ENCODE measurements around the gene NDC1. TPM values are rescaled to one million over a fixed set of nuclear protein-coding genes. Genes with fewer than 3 reads are reported as not detected.

Gene NDC1
- polyA plus RNA-seq, 1 of the 3 experiments (the other 2 are of a cell fraction), result 11.5 TPM

- no peak overlapping the region for H3K4me3 ChIP-seq (ENCODE audit: low read depth in 2 of 2, low read length in 1 of 2)
- TF ChIP-seq POLR2AphosphoS5 (IDR thresholded peaks at IDR 0.05; ENCODE audit: low read depth, low read length) (no peak), CTCF (IDR thresholded peaks at IDR 0.05) (no peak), NFIC (IDR thresholded peaks at IDR 0.05; ENCODE audit: borderline replicate concordance) (no peak), TCF12 (IDR thresholded peaks at IDR 0.05) (no peak), IRF3 (IDR thresholded peaks at IDR 0.05; ENCODE audit: low read depth, low read length) (no peak), RAD21 (IDR thresholded peaks at IDR 0.05; ENCODE audit: low read length) (no peak), ELF1 (IDR thresholded peaks at IDR 0.05) (no peak), ZBTB33 (IDR thresholded peaks at IDR 0.05; ENCODE audit: borderline replicate concordance, low read depth) (no peak)
- ChIA-PET CTCF (interaction anchor here (0.7 to 1.1 kb wide), 3 partner anchors 13 to 278 kb away, joined by 3 to 4 read pairs (median 3); no protein-coding TSS in a partner anchor), POLR2A (no interaction called here)
- H3K4me2 ChIP-seq, result no peak overlapping the region
- no peak overlapping the region for H3K9ac ChIP-seq
- DNase-seq, result no peak
- no peaks in the 10 kb centered on the region for H4K20me1 ChIP-seq (ENCODE audit: insufficient read depth)
- H3K27me3 ChIP-seq (ENCODE audit: insufficient read depth), result no peaks in the 10 kb centered on the region
- no peak overlapping the region for H3K27ac ChIP-seq (ENCODE audit: low read depth in 2 of 2, low read length in 1 of 2)
- peaks cover 28% of the 10 kb centered on the region for H3F3A ChIP-seq (replicated peaks; ENCODE audit: insufficient read depth)
- peaks cover 0 to 24% of the 10 kb centered on the region in 2 experiments; a peak in 3 of 4 replicates for H3K4me1 ChIP-seq (ENCODE audit: control insufficient read depth in 1 of 2, insufficient read depth in 2 of 2, low read depth in 1 of 2, low read length in 1 of 2)
- no peaks in the 10 kb centered on the region for H3K9me2 ChIP-seq
- WGBS (ENCODE audit: low lambda C conversion rate), result 79% methylated on average over 16 of the region's 16 CpGs
- H3K9me3 ChIP-seq, result no peaks in the 10 kb centered on the region
- H3K79me2 ChIP-seq (ENCODE audit: insufficient read depth), result no peaks in the 10 kb centered on the region
- no peaks in the 10 kb centered on the region for H3K36me3 ChIP-seq (replicated peaks in 1 of 2; ENCODE audit: control insufficient read depth in 1 of 2, insufficient read depth in 2 of 2, low read length in 1 of 2)
- H2AFZ ChIP-seq (ENCODE audit: low read depth), result no peak overlapping the region
Measured at GRCh38 chr1:53729456-53730223, 108.5 kb downstream of the NDC1 start.

- CTCF ChIA-PET, result interaction anchor here (0.9 kb wide), 1 partner anchor 9 kb away, joined by 3 read pairs; no protein-coding TSS in a partner anchor
Measured at GRCh38 chr1:53728702-53729455, 109.2 kb downstream of the NDC1 start.

More at GRCh38 chr1:53728702-53729455, 109.2 kb downstream of the NDC1 start:
- Histone ChIP-seq H3K9me2 (no peaks in the 10 kb centered on the region), H3K4me1 (ENCODE audit: control insufficient read depth in 1 of 2, insufficient read depth in 2 of 2, low read depth in 1 of 2, low read length in 1 of 2) (peaks cover 0 to 16% of the 10 kb centered on the region in 2 experiments; a peak in 2 of 4 replicates), H3K79me2 (ENCODE audit: insufficient read depth) (no peaks in the 10 kb centered on the region), H3K36me3 (replicated peaks in 1 of 2; ENCODE audit: control insufficient read depth in 1 of 2, insufficient read depth in 2 of 2, low read length in 1 of 2) (no peaks in the 10 kb centered on the region), H3K4me2 (no peak overlapping the region), H3K27ac (ENCODE audit: low read depth in 2 of 2, low read length in 1 of 2) (no peak overlapping the region), H2AFZ (ENCODE audit: low read depth) (no peak overlapping the region), H3F3A (replicated peaks; ENCODE audit: insufficient read depth) (peaks cover 20% of the 10 kb centered on the region), H3K9me3 (no peaks in the 10 kb centered on the region), H4K20me1 (ENCODE audit: insufficient read depth) (no peaks in the 10 kb centered on the region), H3K4me3 (ENCODE audit: low read depth in 2 of 2, low read length in 1 of 2) (no peak overlapping the region), H3K9ac (no peak overlapping the region), H3K27me3 (ENCODE audit: insufficient read depth) (no peaks in the 10 kb centered on the region)
- TF ChIP-seq RFX5 (IDR thresholded peaks at IDR 0.05; ENCODE audit: low read length), result no peak
- TF ChIP-seq EP300 (IDR thresholded peaks at IDR 0.05; ENCODE audit: borderline replicate concordance in 1 of 2, low read depth in 1 of 2, low read length in 1 of 2), result no peak
- no peak for TF ChIP-seq ELF1 (IDR thresholded peaks at IDR 0.05)
- TF ChIP-seq YY1 (IDR thresholded peaks at IDR 0.05; ENCODE audit: low read depth), result no peak
- POLR2A ChIA-PET, result no interaction called here
- no peak for DNase-seq
- 88% methylated on average over 17 of the region's 17 CpGs for WGBS (ENCODE audit: low lambda C conversion rate)

Measured in SK-N-SH (cell line).